ENCODE results near the gene NTNG1.
"Not testable (repeated sequence)": the region's sequence is repeated elsewhere in the genome, so short reads cannot be mapped to it uniquely, and the experiment has no call there.

Gene NTNG1

DNA sequence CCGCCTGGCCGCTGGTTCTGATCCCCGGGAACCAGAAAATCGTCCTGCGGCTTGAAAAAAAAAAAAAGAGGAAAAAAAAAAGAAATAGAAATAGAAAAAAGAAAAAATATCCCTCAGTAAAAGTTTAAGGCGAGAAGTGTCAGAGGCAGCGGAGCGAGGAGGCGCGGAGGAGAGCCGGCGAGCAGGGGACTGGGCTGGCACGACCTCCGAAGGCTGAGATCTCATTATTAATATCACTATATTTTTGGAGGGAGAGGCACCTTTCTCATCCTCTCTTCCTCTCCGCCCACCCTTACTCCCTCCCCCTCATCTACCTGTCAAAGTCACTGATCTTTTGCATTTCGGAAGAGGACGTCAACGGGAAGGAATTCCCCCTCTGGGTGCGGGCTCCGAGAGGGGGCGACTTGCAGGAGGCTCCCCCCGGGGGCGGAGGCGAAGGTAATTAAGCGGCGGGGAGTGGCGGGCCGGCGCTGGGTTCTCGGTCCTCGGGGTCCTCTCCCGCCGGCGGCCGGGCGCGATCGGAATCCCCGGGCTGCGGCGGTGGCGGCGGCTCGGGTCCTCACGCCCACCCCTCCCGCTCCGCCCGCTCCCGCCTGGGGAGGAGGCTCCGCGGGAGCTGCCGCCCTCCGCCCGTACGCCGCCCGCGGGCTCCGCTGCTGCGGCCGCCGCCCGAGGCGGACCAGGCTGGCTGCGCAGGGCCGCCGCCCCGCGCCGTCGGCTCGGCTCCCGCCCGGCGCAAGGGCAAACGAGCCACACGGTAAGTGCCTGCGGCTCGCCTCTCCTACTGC, at the start of gene NTNG1:
Gene NTNG1 (plus strand): TSS at position 337 of the 788 bp plus-strand sequence.
- no peak for DNase-seq (ENCODE audit: low read depth)

GRCh38 chr1:107091418-107091817, 49.4 kb upstream of the NTNG1 start:
- DNase-seq (ENCODE audit: low read depth): no peak

DNA sequence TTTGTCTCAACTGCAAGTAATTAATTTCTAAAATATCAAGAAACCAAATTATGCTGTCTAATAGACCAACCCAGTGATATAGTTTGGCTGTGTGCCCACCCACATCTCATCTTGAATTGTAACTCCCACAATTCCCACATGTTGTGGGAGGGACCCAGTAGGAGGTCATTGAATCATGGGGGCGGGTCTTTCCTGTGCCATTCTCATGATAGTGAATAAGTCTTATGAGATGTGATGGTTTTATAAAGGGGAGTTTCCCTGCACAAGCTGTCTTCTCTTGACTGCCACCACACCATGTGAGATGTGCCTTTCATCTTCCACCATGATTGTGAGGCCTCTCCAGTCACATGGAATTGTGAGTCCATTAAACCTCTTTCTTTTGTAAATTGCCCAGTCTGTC, 47.4 kb upstream of the NTNG1 start:
- DNase-seq (ENCODE audit: low read depth): not testable (repeated sequence)

GRCh38 chr1:107095647-107096046, 45.2 kb upstream of the NTNG1 start:
- DNase-seq (ENCODE audit: low read depth): no peak

GRCh38 chr1:107096690-107097089, 44.1 kb upstream of the NTNG1 start:
- no peak for DNase-seq (ENCODE audit: low read depth)

GRCh38 chr1:107098961-107099360, 41.9 kb upstream of the NTNG1 start:
- DNase-seq (ENCODE audit: low read depth): no peak

DNA sequence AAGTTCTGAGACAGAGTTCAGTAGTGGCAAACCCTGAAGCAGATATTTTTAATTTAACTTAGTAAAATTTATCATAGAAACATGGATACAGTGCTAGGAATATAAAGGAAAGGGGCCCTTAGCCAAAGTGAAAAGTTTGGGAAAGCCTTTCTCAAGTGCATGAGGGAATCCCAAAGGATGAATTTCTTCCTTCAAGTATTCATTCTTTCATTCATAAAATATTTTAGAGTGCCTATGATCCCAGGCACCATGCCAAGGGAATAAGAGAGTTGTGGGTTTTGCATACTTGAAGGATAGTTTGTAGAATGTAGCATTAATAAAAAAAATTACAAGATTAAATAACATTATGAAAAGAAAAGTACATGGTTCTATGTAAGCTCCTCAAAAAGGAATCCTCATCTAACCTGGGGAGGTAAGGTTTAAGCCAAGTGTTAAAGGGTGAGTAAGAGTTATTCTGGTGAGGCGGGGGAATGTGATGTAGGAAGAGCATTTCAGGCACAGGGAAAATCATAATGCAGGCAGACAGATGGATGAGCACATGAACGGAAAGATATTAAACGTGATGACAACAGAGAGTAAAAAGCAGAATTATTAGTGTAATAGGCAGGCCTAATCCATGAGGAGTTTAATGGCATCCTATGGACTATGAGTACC, 40.4 kb upstream of the NTNG1 start:
- DNase-seq (ENCODE audit: low read depth): no peak

- DNase-seq (ENCODE audit: low read depth): no peak
These were observed 34.9 kb upstream of the NTNG1 start for GRCh38 chr1:107105914-107106313.

DNA sequence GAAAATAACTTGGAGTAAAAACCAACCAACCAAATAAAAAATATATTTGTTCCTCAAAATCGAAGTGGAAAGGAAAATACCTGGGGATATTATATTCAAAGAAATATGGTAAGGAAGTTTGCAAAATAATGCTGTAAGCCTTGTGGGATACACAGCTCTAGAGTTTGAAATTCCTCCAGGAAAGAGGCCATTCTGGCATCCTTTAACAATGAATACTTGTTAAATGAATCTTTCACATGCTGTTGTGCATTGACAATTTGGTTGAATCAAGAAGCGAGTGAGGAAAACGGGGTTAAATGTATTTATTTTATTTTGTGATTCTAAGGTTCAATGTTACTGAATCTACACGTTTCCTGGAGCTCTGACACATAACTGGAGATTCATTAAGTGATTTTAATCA, 30.5 kb upstream of the NTNG1 start:
- DNase-seq (ENCODE audit: low read depth): peak; percentile 52

DNA sequence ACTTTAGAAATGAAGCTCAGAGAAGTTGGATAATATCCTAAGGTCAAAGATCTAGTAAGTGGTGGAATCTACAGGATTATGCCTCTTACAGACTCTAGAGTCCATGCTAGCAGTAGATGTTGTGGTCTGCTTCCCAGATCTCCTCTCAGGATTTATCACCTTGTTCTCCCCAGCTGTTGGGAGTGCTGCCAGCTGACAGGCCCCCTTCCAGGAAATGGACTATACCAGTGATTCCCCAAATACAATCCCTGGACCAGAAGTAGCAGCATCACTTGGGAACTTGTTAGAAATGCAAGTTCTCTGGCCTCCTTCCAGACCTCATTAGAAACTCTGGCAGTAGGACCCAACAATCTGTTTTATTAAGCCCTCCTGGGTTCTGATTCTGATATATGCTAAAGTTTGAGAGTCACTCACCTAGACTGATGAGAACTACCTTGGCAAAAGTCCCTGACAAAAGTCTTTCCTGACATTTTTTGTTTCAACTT, 24.5 kb upstream of the NTNG1 start:
- no peak for DNase-seq (ENCODE audit: low read depth)

GRCh38 chr1:107122225-107122624, 18.6 kb upstream of the NTNG1 start:
- DNase-seq (ENCODE audit: low read depth): peak; percentile 5

- no peak for DNase-seq (ENCODE audit: low read depth)
These were observed 17.1 kb upstream of the NTNG1 start for GRCh38 chr1:107123741-107124140.

GRCh38 chr1:107124694-107125093, 16.1 kb upstream of the NTNG1 start:
- DNase-seq (ENCODE audit: low read depth): no peak

- no peak for DNase-seq (ENCODE audit: low read depth)
These were observed 8.6 kb upstream of the NTNG1 start for GRCh38 chr1:107132195-107132594.

DNA sequence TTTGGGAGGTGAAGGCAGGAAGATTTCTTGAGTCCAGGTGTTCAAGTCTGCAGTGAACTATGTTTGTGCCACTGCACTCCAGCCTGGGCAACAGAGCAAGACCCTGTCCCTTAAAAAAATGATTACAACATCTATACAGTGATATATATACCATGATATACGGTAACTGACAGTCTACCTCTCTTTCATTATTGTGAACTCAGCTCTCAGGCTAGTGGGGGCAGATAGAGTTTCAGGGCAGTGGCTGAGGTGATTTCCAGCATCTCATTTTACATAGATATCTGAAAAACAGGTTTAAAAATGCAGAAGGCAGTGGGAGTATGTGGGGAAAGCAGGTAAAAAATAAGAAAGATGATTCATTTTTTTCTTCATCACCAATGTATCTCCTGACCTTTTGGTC, 8.1 kb upstream of the NTNG1 start:
- no peak for DNase-seq (ENCODE audit: low read depth)

DNA sequence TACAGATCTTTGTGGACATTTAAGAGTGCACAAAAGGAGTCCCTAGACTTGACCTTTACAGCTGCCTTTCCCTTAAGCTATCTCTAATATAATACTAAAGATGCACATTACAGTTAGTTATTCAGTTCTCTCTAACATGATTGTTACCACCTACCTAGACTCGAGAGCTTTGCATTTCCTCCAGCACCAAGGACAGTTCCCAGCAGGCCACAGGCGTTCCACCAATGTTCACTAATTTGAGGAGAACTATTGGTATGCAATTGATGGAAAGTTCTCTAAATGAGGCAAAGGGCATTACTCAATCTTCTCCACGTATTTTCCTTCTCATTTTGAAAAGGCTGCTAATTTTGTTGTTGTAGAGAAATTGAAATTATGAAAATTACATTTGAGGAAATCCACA, 5.4 kb upstream of the NTNG1 start:
- peak; percentile 26 for DNase-seq (ENCODE audit: low read depth)

DNA sequence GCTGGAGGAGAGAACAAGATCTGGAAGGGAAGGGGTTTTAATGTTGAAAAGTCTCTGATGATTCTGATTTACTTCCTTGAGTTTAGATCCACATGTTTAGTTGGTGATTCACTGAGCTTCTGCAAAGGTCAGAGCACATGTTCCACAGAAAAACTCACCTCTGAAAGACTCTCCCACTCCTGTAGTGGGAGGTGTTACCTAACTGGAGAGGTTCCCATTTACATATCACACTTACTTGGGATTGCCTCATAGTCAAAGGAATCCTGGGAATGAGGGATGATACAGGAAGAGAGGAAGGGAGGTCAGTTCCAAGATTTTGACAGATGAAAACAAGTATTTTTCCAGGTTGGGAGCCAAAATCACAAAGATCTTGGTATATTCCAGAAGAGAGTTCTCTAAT, 2.7 kb upstream of the NTNG1 start:
- DNase-seq (ENCODE audit: low read depth): no peak

GRCh38 chr1:107138767-107139445, 1.9 kb upstream of the NTNG1 start:
- DNase-seq (ENCODE audit: low read depth): no peak

GRCh38 chr1:107139833-107140702, 771 bp upstream of the NTNG1 start:
- DNase-seq (ENCODE audit: low read depth): peak; percentile 72

- DNase-seq (ENCODE audit: low read depth): peak; percentile 21
These were observed 770 bp downstream of the NTNG1 start for GRCh38 chr1:107141491-107142126.

GRCh38 chr1:107142140-107142542, 1.3 kb downstream of the NTNG1 start:
- DNase-seq (ENCODE audit: low read depth): peak; percentile 62
